ENCODE measurements around the gene GARIN3. TPM values are rescaled to one million over a fixed set of nuclear protein-coding genes. Genes with fewer than 3 reads are reported as not detected.

Gene GARIN3
- total RNA-seq: not detected in 2 replicates

DNA sequence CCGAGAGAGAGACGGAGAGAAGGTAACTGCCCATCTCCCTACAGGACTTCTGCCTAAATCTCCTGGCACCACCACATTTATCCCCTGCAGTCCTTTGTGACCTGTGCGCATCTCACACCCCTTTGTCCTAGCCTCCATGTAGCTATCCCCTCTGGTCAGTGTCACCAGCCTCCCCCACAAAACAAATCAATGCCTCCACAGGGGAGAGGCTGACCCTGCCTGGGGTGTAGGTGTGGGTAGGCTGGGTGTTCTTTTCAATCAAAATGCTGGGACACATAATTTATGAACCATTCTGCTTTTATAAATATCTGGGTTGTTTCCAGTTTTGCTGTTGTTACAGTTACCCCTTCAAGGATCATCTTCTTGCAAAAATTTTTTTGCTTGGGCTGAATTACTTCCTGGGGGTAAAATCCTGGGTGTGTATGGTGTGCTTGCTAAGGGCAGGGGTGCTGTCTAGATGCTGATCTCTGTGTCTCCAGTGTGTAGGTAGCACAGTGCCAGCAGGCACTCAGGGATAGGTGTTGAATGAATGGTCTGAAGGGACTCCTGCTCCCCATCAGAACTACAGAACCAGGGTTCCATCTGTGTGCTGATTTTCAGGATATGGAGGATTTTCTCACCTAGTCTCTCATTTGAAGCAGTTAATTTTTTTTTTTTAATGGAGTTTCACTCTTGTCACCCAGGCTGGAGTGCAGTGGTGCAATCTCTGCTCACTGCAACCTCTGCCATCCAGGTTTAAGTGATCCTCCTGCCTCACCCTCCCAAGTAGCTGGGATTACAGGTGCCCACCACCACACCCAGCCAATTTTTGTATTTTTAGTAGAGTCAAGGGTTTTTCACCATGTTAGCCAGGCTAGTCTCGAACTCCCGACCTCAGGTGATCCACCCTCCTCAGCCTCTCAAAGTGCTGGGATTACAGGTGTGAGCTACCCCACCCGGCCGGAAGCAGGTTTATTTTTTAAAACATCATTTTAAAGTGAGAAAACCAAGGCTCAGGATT lies at the start of gene GARIN3:
TSS of gene GARIN3 (minus strand) at position 51 of the 1,000 bp plus-strand sequence. CDS start 96 bp downstream, outside the sequence.

GRCh38 chr5:157180374-157181264 lies 14.6 kb upstream of the GARIN3 start, which contains the start of gene ITK:
ITK (plus strand) TSS chr5:157180840; CDS start chr5:157180978, 138 bp downstream.

GRCh38 chr5:157142317-157143126 lies 23.5 kb downstream of the GARIN3 start, which contains the start of gene MED7:
MED7 (minus strand) TSS chr5:157142865; CDS start chr5:157139431, 3,434 bp downstream.

Other genes starting within 250 kb of the GARIN3 start
- gene TIMD4, start 203.0 kb downstream of the GARIN3 start, total RNA-seq: not detected in 2 replicates
- not detected in 2 replicates for gene HAVCR1, start 107.1 kb downstream of the GARIN3 start, total RNA-seq
- gene HAVCR2, start 57.2 kb downstream of the GARIN3 start, total RNA-seq: 0.26 and 0.56 TPM in 2 replicates
- 8.4 and 8.9 TPM in 2 replicates for gene MED7, start 23.4 kb downstream of the GARIN3 start, total RNA-seq
- not detected in 2 replicates for gene ITK, start 14.6 kb upstream of the GARIN3 start, total RNA-seq
- 6.3 and 16.8 TPM in 2 replicates for gene CYFIP2, start 99.9 kb upstream of the GARIN3 start, total RNA-seq

Data from aortic smooth muscle cell (primary cell).